HG03280 (cell line): ENCODE data around the gene LDLRAD4.

Source experiments
- ATAC-seq: cut with Tn5 transposase; IDR thresholded peaks from one replicate; pipeline ENCODE4 v1.9.1; 2021; ENCODE audit warnings: mild to moderate bottlenecking, moderate library complexity; ENCODE audit not compliant: unreplicated experiment

LDLRAD4 gene

DNA sequence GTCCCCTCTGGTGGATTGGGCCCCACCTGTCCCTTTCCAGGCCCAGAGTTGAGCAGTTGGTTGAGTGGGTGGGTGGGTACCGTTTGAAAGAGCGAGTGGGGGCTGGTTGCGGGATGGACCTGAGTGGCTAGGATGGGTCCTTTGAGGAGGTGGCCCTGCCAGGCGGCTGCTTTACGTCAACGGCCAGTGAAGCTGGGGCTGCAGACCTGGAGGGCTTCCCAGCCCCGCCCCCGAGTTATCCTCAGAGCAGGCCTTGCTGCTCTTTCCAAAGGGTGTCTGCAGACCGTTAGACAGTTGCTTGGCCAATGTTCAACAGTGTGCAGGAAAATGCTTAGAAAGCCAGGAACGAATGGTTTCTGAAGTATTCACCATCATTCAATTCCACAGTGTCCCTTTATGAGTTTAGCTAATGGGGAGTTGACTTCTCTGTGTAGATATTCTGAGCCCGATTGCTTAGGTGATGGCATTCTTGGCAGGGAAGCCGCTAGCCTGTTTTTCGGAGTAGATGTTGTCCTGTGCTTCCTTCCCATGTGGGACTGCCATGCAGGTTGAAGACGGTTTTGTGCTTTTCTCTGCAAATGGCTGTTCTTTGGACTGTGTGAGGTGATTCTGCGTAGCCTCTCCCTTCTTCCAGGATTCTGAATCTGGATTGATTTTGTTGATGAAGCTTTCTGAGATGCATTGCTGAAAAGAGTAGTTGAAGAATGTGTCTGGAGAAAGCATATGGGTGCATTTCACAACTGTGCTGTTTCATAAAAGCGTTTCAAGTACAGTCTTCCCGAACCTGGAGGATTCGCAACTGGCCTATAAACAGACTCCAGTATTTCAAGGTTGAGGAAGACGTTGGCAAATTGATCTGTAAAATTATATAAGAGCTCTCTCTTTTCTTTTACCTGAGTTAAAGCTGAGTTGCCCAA lies 45.8 kb downstream of the LDLRAD4 start:
- ATAC-seq = no peak

DNA sequence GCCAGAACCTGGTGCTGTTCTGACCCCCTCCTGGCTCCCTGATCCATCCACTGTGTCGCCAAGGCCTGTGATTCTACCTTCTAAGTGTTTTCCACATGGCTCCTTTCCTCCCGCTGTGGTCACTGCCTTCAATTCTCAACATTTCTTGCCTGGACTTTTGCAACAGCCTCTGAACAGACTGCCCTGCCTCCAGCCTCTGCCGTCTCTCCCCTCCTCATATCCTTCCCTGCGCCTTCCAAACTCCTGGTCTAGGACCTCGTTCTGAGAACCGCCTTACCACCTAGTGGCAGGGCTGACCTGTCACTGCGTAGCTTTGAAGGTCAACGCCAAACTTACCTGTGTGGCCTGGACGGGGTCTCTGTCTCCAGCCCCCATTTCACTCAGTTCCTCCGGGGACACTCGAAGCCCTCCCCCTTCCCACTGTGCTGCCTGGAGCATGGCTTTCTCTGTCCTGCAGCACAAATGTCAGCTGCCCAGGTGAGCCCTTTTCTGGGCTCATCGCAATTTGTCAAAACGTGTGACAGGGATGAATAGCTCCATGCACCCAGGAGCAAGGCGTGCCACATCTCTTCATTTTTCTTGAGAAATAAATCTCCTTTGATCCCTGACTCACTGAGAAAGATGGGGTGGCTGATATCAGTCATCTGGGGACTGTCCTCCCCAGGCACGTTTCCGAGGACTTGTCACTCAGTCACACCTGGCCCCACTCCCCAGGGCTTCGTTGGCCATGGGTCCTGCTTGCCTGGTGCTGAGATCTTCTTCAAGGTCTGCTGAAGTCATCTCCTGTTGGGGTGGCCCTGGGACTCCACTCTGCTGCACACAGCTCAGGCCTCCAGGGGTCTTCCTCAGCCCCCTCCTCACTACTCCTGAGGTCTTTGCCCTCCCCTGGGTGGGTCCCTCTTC lies 46.7 kb downstream of the LDLRAD4 start:
- no peak for ATAC-seq

DNA sequence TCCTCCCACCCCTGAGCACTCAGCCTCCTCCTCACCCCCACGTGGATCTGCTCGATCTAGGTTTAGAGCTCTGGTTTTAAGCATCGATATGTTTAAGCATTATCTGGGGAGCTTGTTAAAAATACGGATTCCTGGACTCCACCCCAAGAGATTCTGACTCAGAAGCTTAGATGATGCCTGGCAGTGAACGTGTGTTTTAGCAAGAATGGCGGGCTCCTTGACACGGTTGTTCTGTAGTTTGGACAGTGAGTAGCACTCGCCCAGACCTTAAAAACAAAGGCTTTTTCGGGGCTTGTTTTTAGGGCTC lies 47.3 kb downstream of the LDLRAD4 start:
- no peak for ATAC-seq

DNA sequence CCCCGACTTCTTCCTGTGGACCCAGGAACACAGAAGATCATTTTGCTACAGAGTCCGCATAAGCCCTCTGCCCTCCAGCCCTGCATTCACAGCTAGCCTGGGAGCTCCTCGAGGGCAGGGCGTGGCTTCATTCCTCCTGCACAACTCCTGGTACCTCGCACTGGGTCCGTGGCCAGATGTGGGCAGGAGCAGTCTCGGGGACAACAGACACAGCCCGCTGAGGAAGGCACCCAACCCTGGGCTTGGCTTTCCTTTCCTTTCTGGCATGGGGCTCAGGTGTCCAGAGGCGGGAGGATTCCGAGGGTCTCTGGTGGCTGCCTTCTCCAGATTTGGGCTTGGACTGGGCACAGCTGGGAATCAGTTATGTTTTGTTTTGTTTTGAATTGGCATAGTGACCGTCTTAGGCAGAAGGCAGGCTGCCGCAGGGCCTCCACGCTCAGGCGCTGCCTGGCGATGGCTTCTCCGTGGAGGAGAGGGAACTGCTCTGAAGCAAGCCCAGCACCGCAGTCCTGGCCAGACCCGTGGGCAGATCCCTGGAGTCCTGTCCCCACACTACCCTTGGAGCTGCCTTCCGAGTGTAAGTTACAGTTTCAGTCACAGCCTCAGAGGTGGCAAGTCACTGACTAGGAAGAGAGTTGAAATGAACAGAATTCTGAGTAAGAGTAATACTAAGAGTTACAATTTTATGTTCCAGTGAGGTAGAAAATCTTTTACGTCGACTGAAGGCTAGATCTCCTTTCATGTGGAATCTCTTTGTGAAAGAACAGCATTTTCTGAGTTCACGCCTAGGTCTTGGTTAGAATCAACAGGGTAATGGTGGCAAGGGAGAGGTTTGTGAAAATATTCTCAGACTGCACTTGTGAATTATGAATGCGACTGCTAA lies 47.9 kb downstream of the LDLRAD4 start:
- no peak for ATAC-seq

DNA sequence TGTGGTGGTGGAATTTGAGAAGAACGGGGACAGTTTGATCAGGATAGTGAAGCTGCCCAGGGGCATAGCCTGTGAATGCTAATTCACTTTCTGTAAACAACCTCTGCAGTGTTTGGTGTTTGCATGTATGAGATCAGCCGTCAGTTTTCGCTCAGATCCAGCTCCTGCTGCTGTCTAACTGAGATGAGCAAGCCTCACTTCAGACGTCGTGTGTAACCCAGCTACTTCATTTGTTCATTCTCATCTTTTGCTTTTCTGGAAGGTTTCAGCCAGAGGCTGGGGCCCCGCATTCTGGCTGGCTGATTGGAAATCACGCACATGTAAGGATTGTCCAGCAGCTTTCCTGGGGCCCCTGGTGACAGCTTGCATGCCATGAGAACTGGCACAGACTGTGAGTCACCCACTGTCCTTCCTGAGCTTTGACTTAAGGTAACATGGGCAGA lies 48.9 kb downstream of the LDLRAD4 start:
- ATAC-seq = no peak

DNA sequence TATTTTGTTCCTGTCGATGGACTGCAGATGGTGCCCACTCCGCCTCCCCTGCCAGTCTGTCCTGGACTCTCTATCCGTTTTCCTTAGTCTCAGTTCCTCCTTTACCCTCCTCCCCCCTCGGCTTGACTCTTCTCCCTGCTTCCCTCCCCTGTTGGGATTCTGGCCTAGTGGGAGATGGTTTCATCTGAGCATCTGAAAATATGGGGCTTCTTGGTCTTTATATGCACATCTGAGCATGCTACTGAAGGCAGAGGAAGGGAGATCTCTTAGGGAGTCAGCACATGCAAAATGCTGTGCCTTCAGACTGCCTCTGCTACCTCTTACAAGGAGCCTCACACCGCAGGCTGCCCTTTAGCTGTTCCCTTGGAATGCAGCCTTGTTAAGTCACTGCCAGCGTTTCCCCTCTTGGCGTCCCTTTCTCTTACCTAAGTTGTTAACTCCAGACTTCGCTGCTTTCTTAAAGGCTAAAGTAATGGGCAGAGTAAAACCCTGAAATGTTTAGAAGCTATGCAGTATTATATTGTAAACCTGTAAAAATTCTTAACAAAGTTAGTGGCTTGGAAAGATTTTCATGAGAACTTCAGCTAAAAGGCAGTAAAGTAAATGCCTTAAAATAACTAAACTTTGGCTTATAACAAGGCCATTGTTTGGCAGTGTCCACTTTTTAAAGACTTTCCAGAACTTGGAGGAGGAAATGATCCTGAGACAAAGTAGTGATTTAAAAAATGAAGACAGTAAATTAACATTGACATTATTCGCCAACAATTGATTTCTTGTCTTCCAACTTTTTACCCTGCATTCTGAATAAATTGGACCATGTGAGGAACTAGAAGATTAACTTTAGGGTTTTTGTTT lies 49.8 kb downstream of the LDLRAD4 start:
- ATAC-seq = no peak

DNA sequence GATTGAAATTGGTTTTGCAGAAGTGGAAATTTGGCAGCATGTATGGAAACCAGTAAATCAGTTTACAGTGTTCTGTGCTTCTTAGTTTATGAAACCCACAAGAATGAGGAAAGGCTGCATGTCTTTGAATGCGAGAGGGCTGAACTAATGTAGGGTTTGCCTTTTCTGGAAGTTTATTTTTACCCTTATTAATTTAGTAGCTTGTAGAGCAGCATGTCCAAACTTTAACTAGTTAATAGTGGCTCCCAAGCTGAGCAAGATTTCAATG lies 50.4 kb downstream of the LDLRAD4 start:
- ATAC-seq = no peak

DNA sequence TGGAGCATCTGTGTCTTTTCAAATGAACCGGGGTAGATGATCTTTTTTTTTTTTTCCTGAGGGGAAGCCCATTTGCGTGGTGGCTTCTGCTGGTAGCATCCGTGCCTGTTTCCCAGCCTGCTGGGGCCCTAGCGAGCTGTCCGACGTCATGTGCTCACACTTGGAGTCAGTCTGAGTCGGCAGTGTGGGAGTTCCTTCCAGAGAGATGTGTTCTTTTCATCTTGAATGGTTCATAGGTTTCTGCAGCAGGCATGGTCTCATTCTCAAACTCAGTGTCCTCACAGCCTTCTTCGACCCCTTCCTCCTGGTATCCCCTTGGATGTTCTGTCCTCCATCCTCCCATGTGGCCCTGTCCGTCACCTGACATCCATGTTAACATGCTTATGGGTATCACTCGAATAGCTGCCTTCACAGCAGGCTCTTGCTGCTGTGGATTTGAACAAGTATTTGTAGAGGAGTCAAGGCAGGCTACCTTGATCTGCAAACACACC lies 51.0 kb downstream of the LDLRAD4 start:
- ATAC-seq = no peak

- no peak for ATAC-seq
Measured at GRCh38 chr18:13270279-13270855, 51.8 kb downstream of the LDLRAD4 start.

- no peak for ATAC-seq
Measured at GRCh38 chr18:13271302-13271911, 52.8 kb downstream of the LDLRAD4 start.

- ATAC-seq = no peak
Measured at GRCh38 chr18:13272416-13272815, 53.9 kb downstream of the LDLRAD4 start.

DNA sequence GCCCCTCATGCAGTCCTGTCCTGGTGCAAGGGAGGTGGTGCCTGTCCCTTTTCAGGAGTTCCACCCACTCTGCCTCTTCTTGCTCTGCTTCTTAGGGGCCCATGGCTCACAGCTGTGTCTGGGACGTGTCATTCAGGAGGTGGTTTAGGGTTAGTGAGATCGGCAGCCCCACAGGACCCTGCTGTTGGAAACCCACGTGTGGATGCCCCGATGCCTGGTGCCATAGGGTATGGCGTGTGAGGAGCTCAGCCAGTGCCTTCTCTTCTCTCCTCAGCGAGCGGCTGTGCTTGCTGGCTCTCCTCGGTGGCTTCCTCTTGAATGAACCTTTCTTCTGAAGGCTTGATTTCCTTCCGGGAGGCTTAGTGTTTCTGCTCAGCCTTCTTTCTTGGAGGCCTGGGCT lies 55.2 kb downstream of the LDLRAD4 start:
- ATAC-seq = no peak

DNA sequence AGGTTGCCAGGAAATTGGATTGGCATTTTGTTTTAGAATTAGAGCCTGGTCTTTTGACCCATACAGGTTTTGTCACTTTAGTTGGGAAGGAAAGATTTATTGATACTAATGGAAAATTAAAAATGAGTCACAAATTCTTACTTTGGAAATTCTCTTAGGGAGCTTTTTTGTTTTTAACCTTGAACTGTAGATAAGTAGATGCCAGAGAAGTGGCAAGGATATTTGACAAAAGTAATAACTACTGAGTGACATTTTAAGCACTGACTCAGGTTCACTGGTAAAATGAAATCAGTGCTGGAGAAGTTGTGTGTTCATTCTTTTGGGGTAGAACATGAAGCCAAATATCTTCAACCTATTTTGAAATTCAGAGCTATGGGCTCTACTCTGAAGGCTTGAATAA lies 56.5 kb downstream of the LDLRAD4 start:
- ATAC-seq = no peak

DNA sequence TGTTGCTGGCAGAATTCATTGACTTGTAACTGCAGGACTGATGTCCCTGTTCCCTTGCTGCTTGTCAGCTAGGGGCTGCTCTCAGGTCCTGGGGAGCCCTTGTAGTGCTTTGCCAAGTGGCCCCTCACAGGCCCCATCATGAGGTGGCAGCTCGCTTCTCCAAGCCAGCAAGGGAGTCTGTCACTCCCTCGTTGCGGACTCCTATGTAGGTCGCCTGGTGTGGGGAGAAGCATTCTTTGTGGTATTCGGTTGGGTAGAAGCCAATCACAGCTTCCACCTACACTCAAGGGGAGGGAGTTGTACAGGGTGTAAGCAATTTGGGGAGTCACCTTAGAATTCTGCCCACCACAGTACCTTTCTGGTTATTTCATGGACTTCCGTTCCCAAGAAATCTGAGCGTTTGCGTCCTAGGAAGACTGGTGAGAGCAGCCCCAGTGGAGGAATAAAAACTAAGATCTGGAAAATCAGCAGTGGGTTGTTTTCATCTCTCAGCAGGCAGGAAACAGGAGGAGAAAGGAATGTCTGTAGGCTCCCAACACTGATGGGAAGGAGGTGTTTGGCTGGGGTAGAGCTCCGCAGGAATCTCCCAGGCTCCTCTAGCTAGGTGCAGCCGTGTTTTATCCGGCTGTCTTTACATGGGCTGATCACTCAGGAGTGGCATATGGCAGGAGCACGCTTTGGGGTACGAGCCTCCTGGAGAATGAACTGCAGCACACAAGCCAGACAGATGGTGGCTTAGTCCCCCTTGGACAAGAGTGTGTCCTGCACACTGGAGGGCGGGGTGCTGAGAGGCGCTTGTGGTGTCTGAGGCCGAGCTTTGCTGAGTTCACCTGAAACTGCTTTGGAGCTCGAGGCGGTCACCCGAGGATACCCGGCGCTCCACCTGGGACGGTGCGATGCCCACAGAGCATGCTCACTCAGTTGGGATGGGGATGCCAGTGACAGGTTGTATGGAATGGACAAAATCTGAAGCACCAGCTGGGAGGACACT lies 58.3 kb downstream of the LDLRAD4 start:
- ATAC-seq = no peak

DNA sequence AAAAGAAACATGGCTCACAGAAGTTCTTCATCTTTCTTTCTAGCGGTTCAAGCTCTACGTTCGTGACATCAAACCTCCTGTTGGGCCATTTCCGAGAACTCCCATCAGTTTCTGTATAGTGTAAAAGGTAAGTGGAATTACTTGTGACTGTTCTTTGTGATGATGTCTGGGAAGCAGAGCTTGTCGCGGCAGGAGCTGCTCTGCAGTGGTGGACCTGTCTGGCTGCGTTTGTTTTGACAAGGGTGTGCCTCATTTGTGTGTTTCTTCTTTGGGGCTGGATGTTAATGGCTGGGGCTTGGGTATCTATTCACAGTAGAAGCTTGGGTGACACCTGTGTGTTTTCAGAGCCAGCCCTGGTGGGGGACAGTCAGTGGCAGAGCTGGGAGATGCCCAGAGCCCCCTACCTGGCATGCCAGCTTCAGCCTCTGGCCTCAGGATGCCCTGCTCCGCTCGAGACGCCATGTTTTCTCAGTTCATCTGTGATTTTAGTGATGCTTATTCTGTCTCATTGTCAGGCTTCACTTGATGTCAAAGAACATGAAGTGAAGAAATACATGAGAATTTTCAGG lies 59.6 kb downstream of the LDLRAD4 start:
- no peak for ATAC-seq

DNA sequence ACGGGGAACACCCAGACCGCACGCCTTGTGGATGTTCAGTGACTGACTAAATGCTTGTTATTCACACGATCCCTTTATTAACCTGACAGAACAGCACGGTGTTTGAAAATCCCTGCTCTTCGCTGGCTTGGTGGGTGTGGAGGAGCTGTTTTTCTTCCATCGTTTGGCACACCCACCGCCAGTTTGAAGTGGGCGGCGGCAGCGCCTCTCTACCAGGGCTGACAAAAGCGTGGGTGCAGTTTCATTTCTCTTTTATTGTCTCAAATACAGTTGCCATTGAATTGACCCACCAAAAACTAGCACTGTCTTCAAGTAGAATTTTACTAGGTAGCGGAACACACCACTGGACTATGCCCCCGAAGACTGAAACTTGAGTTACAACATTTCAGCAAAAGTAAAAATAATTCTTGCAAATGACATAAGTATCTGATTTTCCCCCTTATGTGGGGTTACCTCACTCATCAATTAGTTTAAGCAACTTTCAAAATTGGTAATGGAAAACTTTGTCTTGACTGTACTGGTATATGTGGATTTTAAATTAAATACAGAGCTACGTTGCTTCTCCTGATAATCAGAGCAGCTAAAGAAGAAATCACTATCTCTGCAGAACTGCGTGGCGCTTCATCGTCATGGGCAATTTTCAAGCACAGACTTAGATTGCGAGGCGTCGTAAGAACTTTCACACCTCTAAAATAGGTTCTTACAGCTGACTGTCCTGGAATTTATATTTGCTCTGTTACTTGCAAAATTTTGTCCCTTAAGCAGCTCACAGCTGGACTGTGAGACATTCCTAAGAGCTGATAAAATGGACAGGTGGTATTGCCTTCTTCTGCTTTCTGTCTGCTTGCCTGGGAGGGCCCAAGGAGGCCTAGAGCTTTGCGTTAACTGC lies 60.9 kb downstream of the LDLRAD4 start:
- ATAC-seq = no peak
